Left lung (tissue), 10 donors: ENCODE results near the gene LIMCH1. TPM values are rescaled to one million over a fixed set of nuclear protein-coding genes. Genes with fewer than 3 reads are reported as not detected.

Experiments
- ATAC-seq: fragments of 200-7000 bp; cut with Tn5 transposase; one replicate; pipeline ENCODE4 v1.9.1; 2020; ENCODE audit warnings: moderate library complexity
- DNase-seq, 4 donors: peaks; one replicate each; pipeline ENCODE4 v3.0.0-alpha.2; 2013 to 2020
- H3K27ac ChIP-seq, 2 donors: fragments of 200-600 bp; sonication (generic) in 1 of 2; one replicate each; pipeline versions ENCODE4 v1.5.0 to v1.8.0; 2020 to 2021
- H3K27me3 ChIP-seq, 2 donors: fragments of 200-600 bp; sonication (generic) in 1 of 2; one replicate each; pipeline versions ENCODE4 v1.5.0 to v1.8.0; 2020 to 2021
- H3K36me3 ChIP-seq, 2 donors: fragments of 200-600 bp; sonication (generic) in 1 of 2; one replicate each; pipeline versions ENCODE4 v1.5.0 to v1.8.0; 2020 to 2021
- H3K4me1 ChIP-seq, 2 donors: fragments of 200-600 bp; one replicate each; pipeline ENCODE4 v1.8.0; 2021
- H3K4me3 ChIP-seq, 2 donors: fragments of 200-600 bp; sonication (generic) in 1 of 2; one replicate each; pipeline versions ENCODE4 v1.5.0 to v1.8.0; 2020 to 2021; ENCODE audit warnings: mild to moderate bottlenecking in 1 of 2
- H3K9me3 ChIP-seq, 2 donors: fragments of 200-600 bp; sonication (generic) in 1 of 2; one replicate each; pipeline versions ENCODE4 v1.5.0 to v1.8.0; 2020 to 2021
- CTCF ChIP-seq, 2 donors: fragments of 200-600 bp; sonication (generic) in 1 of 2; IDR thresholded peaks; one replicate each; pipeline versions ENCODE4 v1.5.0 to v1.8.0; 2021; ENCODE audit warnings: antibody characterized with exemption in 2 of 2
- intact Hi-C, 2 donors: fragments of 100-400 bp; cut with DNase I; formaldehyde crosslinking; loops; one replicate each; pipeline versions ENCODE4 v1.11.2 to v1.14.2; 2022
- polyA plus RNA-seq, 6 donors: library from polyadenylated mRNA; unstranded; fragments of 120-200 nt; gene quantifications; one replicate each; pipeline ENCODE4 v1.2.1, GENCODE V29; 2013; ENCODE audit not compliant: insufficient read length in 6 of 6
- total RNA-seq, 2 donors: library from RNA; stranded (reverse); fragmentation: NEBNext Ultra II Directional; extraction: Animal tissue kit (Norgen Biotek cat#: 25700); gene quantifications; one replicate each; pipeline ENCODE4 v1.2.1, GENCODE V29; 2021
- donor health status: DM: no; HTN: yes; CAD: no.
- donor health status: DM: no; HTN: no; CAD: no.

LIMCH1 gene
- total and polyA plus RNA-seq, 8 donors = 90.6 to 183 (median 113) TPM

- H3K4me1 ChIP-seq = peaks cover 4 to 19% of the 10 kb centered on the region in 2 donors
- H3K36me3 ChIP-seq = no peaks in the 10 kb centered on the region
- no peak for TF ChIP-seq CTCF (IDR thresholded peaks at IDR 0.05)
- H3K4me3 ChIP-seq = no peak overlapping the region
- no peak for ATAC-seq
- H3K9me3 ChIP-seq = no peaks in the 10 kb centered on the region
- H3K27me3 ChIP-seq = no peaks in the 10 kb centered on the region
- no peak for DNase-seq
- no peak overlapping the region for H3K27ac ChIP-seq
- intact Hi-C loops = no loop called here
Measured at GRCh38 chr4:41510179-41510578, 27.8 kb upstream of the LIMCH1 start.

DNA sequence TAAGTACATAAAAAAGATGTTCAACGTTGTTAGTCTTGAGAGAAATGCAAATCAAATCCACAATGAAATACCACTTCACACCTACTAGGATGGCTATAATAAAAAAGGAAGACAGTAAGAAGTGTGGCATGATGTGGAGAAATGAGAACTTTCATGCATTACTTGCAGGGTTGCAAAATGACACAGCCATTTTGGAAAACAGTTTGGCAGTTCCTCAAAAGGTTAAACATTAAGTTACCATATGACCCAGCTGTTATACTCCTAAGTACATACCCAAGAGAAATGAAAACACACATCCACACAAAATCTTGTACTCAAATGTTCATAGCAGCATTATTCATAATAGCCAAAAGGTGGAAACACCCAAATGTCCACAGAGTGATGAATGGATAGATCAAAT lies 25.8 kb upstream of the LIMCH1 start:
- H3K27ac ChIP-seq = no peak overlapping the region
- peak; percentile 26 for ATAC-seq

GRCh38 chr4:41512596-41512995 lies 25.4 kb upstream of the LIMCH1 start:
- ATAC-seq = no peak

More for the DNA sequence above, 25.8 kb upstream of the LIMCH1 start:
- no peaks in the 10 kb centered on the region for H3K27me3 ChIP-seq
- no peak for TF ChIP-seq CTCF (IDR thresholded peaks at IDR 0.05)
- peaks cover 4 to 24% of the 10 kb centered on the region in 2 donors for H3K4me1 ChIP-seq
- DNase-seq = no peak
- H3K9me3 ChIP-seq = no peaks in the 10 kb centered on the region
- intact Hi-C loops = no loop called here
- H3K36me3 ChIP-seq = no peaks in the 10 kb centered on the region
- no peak overlapping the region for H3K4me3 ChIP-seq

DNA sequence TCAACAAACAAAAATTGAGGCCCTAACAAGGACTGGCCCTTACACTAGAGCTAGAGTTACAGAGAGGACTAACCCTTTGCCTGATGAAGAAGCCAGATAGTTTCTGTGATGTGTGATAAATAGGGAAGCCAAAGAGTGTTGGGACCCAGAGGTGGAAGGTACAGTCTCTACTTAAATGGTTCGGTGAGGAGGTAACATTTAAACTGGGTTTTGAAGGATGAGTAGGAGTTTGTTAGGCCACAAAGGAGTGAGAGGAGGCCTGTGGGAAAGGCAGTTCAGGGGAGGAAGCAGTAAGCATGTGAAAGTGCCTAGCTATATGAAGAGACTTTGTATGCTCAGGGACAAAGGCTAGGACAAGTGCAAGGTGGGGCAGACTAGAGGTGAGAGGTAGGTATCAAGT lies 23.8 kb upstream of the LIMCH1 start:
- DNase-seq = no peak
- H3K27ac ChIP-seq = no peak overlapping the region
- TF ChIP-seq CTCF (IDR thresholded peaks at IDR 0.05) = no peak
- no peaks in the 10 kb centered on the region for H3K36me3 ChIP-seq
- H3K27me3 ChIP-seq = no peaks in the 10 kb centered on the region
- H3K4me1 ChIP-seq = peaks cover 4 to 24% of the 10 kb centered on the region in 2 donors
- no peaks in the 10 kb centered on the region for H3K9me3 ChIP-seq
- intact Hi-C loops = no loop called here
- ATAC-seq = no peak
- H3K4me3 ChIP-seq = no peak overlapping the region

More at GRCh38 chr4:41512596-41512995, 25.4 kb upstream of the LIMCH1 start:
- TF ChIP-seq CTCF (IDR thresholded peaks at IDR 0.05) = no peak
- Histone ChIP-seq H3K9me3 (no peaks in the 10 kb centered on the region), H3K27me3 (no peaks in the 10 kb centered on the region), H3K27ac (no peak overlapping the region), H3K4me1 (peaks cover 4 to 24% of the 10 kb centered on the region in 2 donors), H3K36me3 (no peaks in the 10 kb centered on the region), H3K4me3 (no peak overlapping the region)
- no peak for DNase-seq
- intact Hi-C loops = no loop called here

DNA sequence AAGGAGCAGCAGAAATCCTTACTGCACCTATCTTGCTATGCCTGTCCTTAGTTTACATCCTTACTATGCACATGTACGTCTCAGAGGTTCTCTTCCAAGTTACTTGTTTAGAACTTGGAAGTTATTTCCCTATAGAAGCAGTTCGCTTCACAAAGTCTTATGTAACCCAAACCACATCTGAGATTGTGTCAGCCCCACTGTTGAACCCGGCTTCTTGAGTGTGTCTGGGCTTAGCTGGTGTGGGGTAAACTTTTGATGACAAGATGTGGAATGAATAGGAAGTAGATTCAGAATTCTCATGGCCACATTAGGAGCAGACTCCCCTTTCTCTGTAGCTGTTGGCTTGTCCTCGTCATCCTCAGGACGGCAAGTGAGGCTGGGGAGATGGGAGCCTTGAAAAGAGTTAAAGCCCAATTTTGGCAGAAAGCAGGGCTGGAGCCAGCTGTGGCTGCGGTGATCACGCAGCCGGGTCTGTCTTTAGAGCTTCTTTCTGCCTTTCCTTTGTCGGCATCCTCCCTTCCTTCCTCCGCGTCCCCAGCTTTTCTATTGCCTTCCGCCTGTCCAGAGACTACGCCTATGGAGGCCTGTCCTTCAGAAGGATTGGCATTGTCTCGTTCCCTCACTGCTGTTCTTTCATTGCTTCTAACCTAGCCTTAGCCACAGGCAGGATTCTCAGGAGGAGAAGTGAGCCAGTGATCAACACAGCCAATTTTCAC lies 23.0 kb upstream of the LIMCH1 start:
- DNase-seq = no peak
- Histone ChIP-seq H3K4me3 (no peak overlapping the region), H3K9me3 (no peaks in the 10 kb centered on the region), H3K27me3 (no peaks in the 10 kb centered on the region), H3K4me1 (peaks cover 4 to 17% of the 10 kb centered on the region in 2 donors), H3K27ac (no peak overlapping the region), H3K36me3 (no peaks in the 10 kb centered on the region)
- TF ChIP-seq CTCF (IDR thresholded peaks at IDR 0.05) = no peak
- intact Hi-C loops = no loop called here
- peak; percentile 39 for ATAC-seq
